Liver (tissue), 9 donors: ENCODE data around the gene MARS1. TPM values are rescaled to one million over a fixed set of nuclear protein-coding genes. Genes with fewer than 3 reads are reported as not detected.

Experiments
- DNase-seq: peaks from one replicate; pipeline ENCODE4 v3.0.0-alpha.2; 2017; ENCODE audit warnings: low spot score
- H3K27ac ChIP-seq, 2 donors: one replicate each; pipeline ENCODE4 v1.7.0; 2013; ENCODE audit warnings: inconsistent platforms in 2 of 2, low read length in 2 of 2, control low read depth in 1 of 2, low read depth in 1 of 2, mild to moderate bottlenecking in 1 of 2
- H3K27me3 ChIP-seq, 4 donors: one replicate each; pipeline versions ENCODE4 v1.6.1 to v1.7.0; 2013; ENCODE audit warnings: low read length in 3 of 4, inconsistent platforms in 1 of 4, mild to moderate bottlenecking in 1 of 4, moderate library complexity in 1 of 4; ENCODE audit not compliant: control insufficient read depth in 4 of 4, insufficient read depth in 4 of 4
- H3K36me3 ChIP-seq, 4 donors: one replicate each; pipeline versions ENCODE4 v1.6.1 to v1.7.0; 2013; ENCODE audit warnings: low read length in 3 of 4, mild to moderate bottlenecking in 3 of 4, low read depth in 1 of 4, moderate library complexity in 1 of 4; ENCODE audit not compliant: control insufficient read depth in 4 of 4, insufficient read depth in 3 of 4
- H3K4me1 ChIP-seq, 4 donors: one replicate each; pipeline versions ENCODE4 v1.6.1 to v1.7.0; 2013; ENCODE audit warnings: low read length in 3 of 4, mild to moderate bottlenecking in 3 of 4, moderate library complexity in 1 of 4; ENCODE audit not compliant: control insufficient read depth in 4 of 4, insufficient read depth in 4 of 4
- H3K4me3 ChIP-seq, 3 donors: one replicate each; pipeline versions ENCODE4 v1.6.1 to v1.7.0; 2013; ENCODE audit warnings: low read length in 3 of 3, control low read depth in 1 of 3, low read depth in 1 of 3, mild to moderate bottlenecking in 1 of 3
- H3K9ac ChIP-seq, 2 donors: one replicate each; pipeline ENCODE4 v1.7.0; 2013; ENCODE audit warnings: low read length in 2 of 2, mild to moderate bottlenecking in 2 of 2, moderate library complexity in 2 of 2, control low read depth in 1 of 2, low read depth in 1 of 2
- H3K9me3 ChIP-seq, 4 donors: one replicate each; pipeline versions ENCODE4 v1.6.1 to v1.7.0; 2013; ENCODE audit warnings: low read length in 3 of 4; ENCODE audit not compliant: control insufficient read depth in 4 of 4
- EGR1 ChIP-seq, 2 donors: IDR thresholded peaks; 2 replicates each; pipeline ENCODE4 v1.6.1; 2016 to 2018; ENCODE audit warnings: antibody characterized with exemption in 2 of 2, low read depth in 2 of 2
- FOXA1 ChIP-seq: IDR thresholded peaks from 2 replicates; pipeline ENCODE4 v1.6.1; 2016; ENCODE audit warnings: antibody characterized with exemption
- GABPA ChIP-seq, 2 donors: IDR thresholded peaks in 1 of 2; conservative IDR thresholded peaks in 1 of 2; 2 replicates each; pipeline ENCODE4 v1.6.1; 2016; ENCODE audit warnings: antibody characterized with exemption in 2 of 2, mild to moderate bottlenecking in 1 of 2, moderate library complexity in 1 of 2
- HNF4A ChIP-seq, 2 donors: conservative IDR thresholded peaks; 2 replicates each; pipeline ENCODE4 v1.6.1; 2016; ENCODE audit warnings: antibody characterized with exemption in 2 of 2, mild to moderate bottlenecking in 2 of 2
- HNF4G ChIP-seq: IDR thresholded peaks from 2 replicates; pipeline ENCODE4 v1.6.1; 2016; ENCODE audit warnings: antibody characterized with exemption
- NR2F2 ChIP-seq: IDR thresholded peaks from 2 replicates; pipeline ENCODE4 v1.6.1; 2016; ENCODE audit warnings: antibody characterized with exemption
- RXRA ChIP-seq, 2 donors: IDR thresholded peaks; 2 replicates each; pipeline ENCODE4 v1.6.1; 2017 to 2018; ENCODE audit warnings: antibody characterized with exemption in 2 of 2, mild to moderate bottlenecking in 1 of 2
- WGBS: extraction: QIAGEN DNeasy Blood & Tissue Kit; methylation state at CpG from one replicate; pipeline ENCODE4 v1.1.7; 2013; 5-methylcytosine and 5-hydroxymethylcytosine counted together
- polyA plus RNA-seq, 2 donors: library from polyadenylated mRNA; stranded (reverse) in 1 of 2; unstranded in 1 of 2; fragments of 200-250 nt in 1 of 2; fragments of >200 nt in 1 of 2; fragmentation: Nextera tagmentation in 1 of 2; extraction: Ambion mirVana in 1 of 2; gene quantifications; one replicate each; pipeline versions ENCODE4 v1.2.1 to v1.2.3, GENCODE V29; 2013 to 2015
- total RNA-seq, 2 donors: library from RNA; depleted of rRNA; stranded (reverse); fragments of >200 nt; gene quantifications; one replicate each; pipeline ENCODE4 v1.2.3, GENCODE V29; 2014
- TF ChIP-seq, protein P1 (sequence below): IDR thresholded peaks from 2 replicates; pipeline ENCODE4 v1.6.1; 2016; ENCODE audit warnings: antibody characterized with exemption, mild to moderate bottlenecking
- TF ChIP-seq, protein P2 (sequence below): fragments of 150-350 bp; IDR thresholded peaks from 2 replicates; pipeline ENCODE4 v1.5.1; 2017; ENCODE audit warnings: improper control_type of control experiment, low read depth, low read length; ENCODE audit not compliant: missing input control
- TF ChIP-seq, protein P3 (sequence below): IDR thresholded peaks from 2 replicates; pipeline ENCODE4 v1.6.1; 2016; ENCODE audit warnings: antibody characterized with exemption
- TF ChIP-seq, protein P4 (sequence below): IDR thresholded peaks from 2 replicates; pipeline ENCODE4 v1.6.1; 2016; ENCODE audit warnings: antibody characterized with exemption
- TF ChIP-seq, protein P5 (sequence below): IDR thresholded peaks from 2 replicates; pipeline ENCODE4 v1.6.1; 2016; ENCODE audit warnings: antibody characterized with exemption
- donor health status: healthy.
- donor health status: healthy.
- donor health status: healthy.
- donor health status: healthy.
- donor health status: healthy.

Gene MARS1
- total and polyA plus RNA-seq, 4 donors = 43.9 to 83.3 (median 56.0) TPM

DNA sequence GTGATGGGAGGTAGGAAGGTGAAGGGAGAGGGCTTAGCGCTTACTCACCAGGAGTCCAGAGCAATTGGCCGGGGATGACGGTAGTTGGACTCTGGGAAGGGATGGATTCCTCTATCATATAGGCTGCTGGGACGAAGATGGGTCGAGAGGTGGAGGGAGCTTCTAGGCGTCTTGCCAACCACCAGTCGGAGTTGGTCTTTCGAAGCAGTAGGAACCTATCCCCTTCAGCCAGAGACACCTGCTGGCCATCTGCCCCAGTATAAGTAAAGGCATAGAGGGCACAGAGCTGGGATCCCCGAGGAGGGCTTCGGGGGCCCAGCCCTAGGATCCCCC lies 8.9 kb upstream of the MARS1 start:
- peak overlapping the region in 1 of 2 donors; percentile 38 for H3K9ac ChIP-seq
- DNase-seq = no peak
- peak overlapping the region; percentile 66 to 79 for H3K27ac ChIP-seq
- no peak for TF ChIP-seq HNF4G
- no peak for TF ChIP-seq HNF4A (conservative IDR thresholded peaks at IDR 0.05)
- TF ChIP-seq EGR1 (IDR thresholded peaks at IDR 0.05; ENCODE audit: low read depth in 2 of 2) = no peak
- TF ChIP-seq, protein P1, sequence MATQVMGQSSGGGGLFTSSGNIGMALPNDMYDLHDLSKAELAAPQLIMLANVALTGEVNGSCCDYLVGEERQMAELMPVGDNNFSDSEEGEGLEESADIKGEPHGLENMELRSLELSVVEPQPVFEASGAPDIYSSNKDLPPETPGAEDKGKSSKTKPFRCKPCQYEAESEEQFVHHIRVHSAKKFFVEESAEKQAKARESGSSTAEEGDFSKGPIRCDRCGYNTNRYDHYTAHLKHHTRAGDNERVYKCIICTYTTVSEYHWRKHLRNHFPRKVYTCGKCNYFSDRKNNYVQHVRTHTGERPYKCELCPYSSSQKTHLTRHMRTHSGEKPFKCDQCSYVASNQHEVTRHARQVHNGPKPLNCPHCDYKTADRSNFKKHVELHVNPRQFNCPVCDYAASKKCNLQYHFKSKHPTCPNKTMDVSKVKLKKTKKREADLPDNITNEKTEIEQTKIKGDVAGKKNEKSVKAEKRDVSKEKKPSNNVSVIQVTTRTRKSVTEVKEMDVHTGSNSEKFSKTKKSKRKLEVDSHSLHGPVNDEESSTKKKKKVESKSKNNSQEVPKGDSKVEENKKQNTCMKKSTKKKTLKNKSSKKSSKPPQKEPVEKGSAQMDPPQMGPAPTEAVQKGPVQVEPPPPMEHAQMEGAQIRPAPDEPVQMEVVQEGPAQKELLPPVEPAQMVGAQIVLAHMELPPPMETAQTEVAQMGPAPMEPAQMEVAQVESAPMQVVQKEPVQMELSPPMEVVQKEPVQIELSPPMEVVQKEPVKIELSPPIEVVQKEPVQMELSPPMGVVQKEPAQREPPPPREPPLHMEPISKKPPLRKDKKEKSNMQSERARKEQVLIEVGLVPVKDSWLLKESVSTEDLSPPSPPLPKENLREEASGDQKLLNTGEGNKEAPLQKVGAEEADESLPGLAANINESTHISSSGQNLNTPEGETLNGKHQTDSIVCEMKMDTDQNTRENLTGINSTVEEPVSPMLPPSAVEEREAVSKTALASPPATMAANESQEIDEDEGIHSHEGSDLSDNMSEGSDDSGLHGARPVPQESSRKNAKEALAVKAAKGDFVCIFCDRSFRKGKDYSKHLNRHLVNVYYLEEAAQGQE = no peak
- TF ChIP-seq, protein P2, sequence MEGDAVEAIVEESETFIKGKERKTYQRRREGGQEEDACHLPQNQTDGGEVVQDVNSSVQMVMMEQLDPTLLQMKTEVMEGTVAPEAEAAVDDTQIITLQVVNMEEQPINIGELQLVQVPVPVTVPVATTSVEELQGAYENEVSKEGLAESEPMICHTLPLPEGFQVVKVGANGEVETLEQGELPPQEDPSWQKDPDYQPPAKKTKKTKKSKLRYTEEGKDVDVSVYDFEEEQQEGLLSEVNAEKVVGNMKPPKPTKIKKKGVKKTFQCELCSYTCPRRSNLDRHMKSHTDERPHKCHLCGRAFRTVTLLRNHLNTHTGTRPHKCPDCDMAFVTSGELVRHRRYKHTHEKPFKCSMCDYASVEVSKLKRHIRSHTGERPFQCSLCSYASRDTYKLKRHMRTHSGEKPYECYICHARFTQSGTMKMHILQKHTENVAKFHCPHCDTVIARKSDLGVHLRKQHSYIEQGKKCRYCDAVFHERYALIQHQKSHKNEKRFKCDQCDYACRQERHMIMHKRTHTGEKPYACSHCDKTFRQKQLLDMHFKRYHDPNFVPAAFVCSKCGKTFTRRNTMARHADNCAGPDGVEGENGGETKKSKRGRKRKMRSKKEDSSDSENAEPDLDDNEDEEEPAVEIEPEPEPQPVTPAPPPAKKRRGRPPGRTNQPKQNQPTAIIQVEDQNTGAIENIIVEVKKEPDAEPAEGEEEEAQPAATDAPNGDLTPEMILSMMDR = no peak
- no peak for TF ChIP-seq FOXA1
- no peak for TF ChIP-seq RXRA (IDR thresholded peaks at IDR 0.05)
- TF ChIP-seq NR2F2 = no peak
- no peaks in the 10 kb centered on the region for H3K9me3 ChIP-seq
- no peaks in the 10 kb centered on the region for H3K36me3 ChIP-seq
- WGBS = 85% methylated on average over 10 of the region's 10 CpGs
- H3K4me1 ChIP-seq = peaks cover 4 to 17% (median 12%) of the 10 kb centered on the region in 4 donors
- H3K27me3 ChIP-seq = peaks cover 0 to 6% (median 2%) of the 10 kb centered on the region in 4 donors
- H3K4me3 ChIP-seq = no peak overlapping the region

DNA sequence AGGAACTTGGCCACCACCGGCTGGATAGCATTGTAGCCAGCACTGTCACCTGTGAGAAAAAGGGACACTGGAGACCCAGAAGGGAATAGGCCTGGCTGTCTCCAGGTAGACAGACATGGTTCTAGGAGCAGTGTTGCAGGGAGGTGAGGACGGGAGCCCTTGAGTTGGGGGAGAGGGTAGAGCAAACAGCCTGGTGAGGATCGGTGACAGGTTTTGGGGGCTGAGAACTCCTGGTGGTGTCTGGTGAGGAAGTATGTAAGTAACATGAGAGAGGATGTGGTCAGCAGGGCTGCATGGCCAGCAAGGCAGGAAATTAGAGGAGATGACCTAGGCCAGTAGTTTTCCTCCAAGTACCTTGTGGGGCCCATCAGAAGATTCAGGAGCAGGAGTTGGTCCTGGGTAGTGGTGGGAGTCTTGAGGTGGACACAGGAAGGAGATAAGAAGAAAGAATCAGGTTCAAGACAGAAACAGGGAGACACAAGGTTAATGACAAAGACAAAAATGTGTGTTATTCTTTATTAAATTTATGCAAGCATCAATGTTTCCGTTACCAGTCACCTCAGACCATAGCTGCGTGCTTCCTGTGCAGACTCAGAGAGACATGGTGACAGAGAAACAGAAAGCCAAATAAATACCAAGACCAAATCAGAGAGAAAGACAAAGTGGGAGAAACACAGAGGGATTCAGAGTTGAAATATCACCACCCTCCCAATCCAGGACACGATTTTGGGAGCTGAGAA lies 8.3 kb upstream of the MARS1 start, which contains the start of gene ARHGAP9:
TSS of gene ARHGAP9 (minus strand) at position 491 of the 740 bp plus-strand sequence. CDS start at position 31, 460 bp downstream.
- no peak within 1 kb of the TSS for H3K4me3 ChIP-seq
- 67% methylated on average over 6 of the region's 6 CpGs for WGBS
- no peaks in the 10 kb centered on the region for H3K36me3 ChIP-seq
- peak within 1 kb of the TSS; percentile 28 to 38 for H3K9ac ChIP-seq
- DNase-seq = no peak
- no peaks in the 10 kb centered on the region for H3K9me3 ChIP-seq
- peaks cover 4 to 17% (median 12%) of the 10 kb centered on the region in 4 donors for H3K4me1 ChIP-seq
- H3K27me3 ChIP-seq = peaks cover 0 to 6% (median 2%) of the 10 kb centered on the region in 4 donors
- TF ChIP-seq GABPA (IDR thresholded peaks at IDR 0.05 in 1 of 2, conservative IDR thresholded peaks at IDR 0.05 in 1 of 2) (no peak), HNF4G (no peak), EGR1 (IDR thresholded peaks at IDR 0.05; ENCODE audit: low read depth in 2 of 2) (no peak)
- TF ChIP-seq, protein P3, sequence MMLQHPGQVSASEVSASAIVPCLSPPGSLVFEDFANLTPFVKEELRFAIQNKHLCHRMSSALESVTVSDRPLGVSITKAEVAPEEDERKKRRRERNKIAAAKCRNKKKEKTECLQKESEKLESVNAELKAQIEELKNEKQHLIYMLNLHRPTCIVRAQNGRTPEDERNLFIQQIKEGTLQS = no peak
- TF ChIP-seq, protein P4, sequence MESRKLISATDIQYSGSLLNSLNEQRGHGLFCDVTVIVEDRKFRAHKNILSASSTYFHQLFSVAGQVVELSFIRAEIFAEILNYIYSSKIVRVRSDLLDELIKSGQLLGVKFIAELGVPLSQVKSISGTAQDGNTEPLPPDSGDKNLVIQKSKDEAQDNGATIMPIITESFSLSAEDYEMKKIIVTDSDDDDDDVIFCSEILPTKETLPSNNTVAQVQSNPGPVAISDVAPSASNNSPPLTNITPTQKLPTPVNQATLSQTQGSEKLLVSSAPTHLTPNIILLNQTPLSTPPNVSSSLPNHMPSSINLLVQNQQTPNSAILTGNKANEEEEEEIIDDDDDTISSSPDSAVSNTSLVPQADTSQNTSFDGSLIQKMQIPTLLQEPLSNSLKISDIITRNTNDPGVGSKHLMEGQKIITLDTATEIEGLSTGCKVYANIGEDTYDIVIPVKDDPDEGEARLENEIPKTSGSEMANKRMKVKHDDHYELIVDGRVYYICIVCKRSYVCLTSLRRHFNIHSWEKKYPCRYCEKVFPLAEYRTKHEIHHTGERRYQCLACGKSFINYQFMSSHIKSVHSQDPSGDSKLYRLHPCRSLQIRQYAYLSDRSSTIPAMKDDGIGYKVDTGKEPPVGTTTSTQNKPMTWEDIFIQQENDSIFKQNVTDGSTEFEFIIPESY = no peak
- TF ChIP-seq, protein P5, sequence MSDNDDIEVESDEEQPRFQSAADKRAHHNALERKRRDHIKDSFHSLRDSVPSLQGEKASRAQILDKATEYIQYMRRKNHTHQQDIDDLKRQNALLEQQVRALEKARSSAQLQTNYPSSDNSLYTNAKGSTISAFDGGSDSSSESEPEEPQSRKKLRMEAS = no peak
- H3K27ac ChIP-seq = peak within 1 kb of the TSS; percentile 66 to 79
